Amygdala (tissue), 56 donors: ENCODE measurements around the gene SPATA18.
"Not testable (repeated sequence)": the region's sequence is repeated elsewhere in the genome, so short reads cannot be mapped to it uniquely, and the experiment has no call there.

ENCODE experiments used
- DNase-seq, 56 donors: peaks; one replicate each; lab custom pipeline; 2025; lab: John Stamatoyannopoulos, UW

The SPATA18 gene

DNA sequence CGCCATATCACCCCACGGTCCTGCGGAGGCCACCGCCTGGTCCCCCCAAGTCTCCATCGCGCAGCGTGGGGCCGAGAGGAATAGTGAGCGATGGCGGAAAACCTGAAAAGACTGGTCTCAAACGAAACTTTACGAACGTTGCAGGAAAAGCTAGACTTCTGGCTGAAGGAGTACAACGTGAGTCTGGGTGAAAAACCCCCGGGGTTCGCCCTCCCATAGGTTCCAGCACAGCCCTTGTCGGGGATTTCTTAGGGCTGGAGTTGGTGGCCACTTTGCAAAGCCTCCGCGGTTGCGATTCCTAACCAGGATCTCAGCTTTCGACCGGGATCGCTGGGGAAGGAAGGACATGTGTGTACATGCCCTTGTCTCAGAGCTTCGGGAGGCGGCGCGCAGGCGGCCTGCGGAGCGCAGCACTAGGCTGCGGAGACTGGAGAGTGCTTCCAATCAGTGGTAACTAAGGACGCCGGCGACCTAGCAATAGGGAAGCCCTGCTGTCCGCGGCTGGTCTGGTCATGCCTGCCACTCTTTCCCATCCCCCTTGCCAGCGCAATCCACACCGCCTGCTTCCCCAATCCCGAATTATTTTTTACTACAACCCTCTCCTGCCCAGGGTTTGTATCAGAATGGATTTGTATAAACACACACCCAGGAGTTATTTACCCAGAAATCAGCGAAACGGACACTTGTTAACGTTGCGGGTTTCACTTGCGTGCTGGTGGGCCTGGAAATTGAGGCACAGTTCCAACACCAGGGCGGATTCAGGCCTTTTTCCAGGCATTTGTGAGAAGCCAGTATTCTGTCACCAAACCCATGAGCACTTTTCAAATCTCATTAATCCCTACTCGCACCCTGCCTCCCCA, 741 bp downstream of the SPATA18 start:
- peak in 35 of 56 donors; percentile 2 to 57 (median 21) for DNase-seq

DNA sequence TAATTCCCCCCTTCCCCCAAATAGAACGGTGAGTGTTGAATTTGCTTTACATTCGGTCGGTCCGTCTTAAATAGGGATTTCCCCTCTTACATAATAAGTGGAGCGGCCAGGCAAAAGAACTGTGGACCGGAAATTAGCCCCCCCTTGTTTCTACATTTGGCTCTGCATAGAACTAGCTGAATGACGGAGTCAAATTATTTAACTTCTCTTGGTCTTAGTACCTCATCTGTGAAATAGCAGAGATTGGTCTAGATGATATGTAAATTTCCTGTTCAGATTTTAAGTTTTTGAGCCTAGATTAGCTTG, 1.3 kb downstream of the SPATA18 start:
- DNase-seq: no peak

DNA sequence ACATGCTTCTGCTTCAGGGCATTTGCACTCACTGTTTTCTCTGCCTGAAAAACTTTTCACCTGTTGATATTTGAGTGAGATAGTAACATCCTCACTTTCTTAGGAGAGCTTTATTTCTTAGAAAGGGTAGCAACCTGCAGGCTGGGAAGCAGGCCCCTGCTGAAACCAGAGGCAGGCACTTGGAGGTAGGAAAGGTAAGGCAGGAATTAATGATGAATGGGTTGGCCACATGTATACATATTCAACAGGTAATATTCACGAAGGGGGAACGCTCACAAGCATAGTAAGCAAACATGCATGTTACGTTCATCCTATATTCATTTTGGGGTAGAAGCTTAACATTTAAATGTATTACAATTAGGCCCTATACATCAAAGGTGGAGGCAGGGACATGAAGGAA, 3.1 kb downstream of the SPATA18 start:
- no peak for DNase-seq

DNA sequence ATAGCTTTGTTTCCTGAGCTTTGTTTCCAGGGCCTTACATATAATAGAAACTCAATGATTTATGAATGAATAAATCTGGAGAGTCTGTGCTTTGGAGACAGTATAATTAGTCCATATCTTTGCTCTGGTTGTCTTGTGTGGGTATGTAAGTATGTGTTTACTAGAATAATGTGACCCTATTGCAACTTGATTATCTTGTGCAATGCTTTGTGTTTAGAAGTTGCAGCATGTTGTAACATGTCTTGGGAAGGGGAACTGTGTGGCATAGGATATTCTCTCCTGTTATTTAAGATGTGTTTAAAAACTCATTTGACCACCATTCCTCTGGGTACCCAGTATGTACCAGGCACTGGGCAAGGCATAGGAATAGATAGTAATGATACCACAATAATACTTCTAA, 6.1 kb downstream of the SPATA18 start:
- DNase-seq: no peak

DNA sequence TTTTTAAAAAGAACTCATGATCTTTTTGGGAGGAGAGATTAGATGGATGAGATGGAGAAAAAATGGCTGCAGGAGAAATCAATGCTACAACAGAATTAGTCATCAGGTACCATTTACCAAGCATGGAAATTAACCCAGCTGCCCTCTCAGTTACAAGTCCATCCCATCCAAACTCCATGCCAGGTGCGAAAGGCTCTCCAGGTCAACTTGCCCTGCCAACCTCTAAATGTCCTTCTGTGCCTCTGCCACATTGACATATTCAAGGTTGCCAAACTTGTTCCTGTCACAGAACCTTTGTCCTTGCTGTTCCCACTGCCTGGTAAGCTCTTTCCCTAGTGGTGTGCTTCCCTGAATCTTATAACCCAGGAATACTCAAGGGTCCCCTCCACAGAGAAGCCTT, 7.2 kb downstream of the SPATA18 start:
- no peak for DNase-seq

DNA sequence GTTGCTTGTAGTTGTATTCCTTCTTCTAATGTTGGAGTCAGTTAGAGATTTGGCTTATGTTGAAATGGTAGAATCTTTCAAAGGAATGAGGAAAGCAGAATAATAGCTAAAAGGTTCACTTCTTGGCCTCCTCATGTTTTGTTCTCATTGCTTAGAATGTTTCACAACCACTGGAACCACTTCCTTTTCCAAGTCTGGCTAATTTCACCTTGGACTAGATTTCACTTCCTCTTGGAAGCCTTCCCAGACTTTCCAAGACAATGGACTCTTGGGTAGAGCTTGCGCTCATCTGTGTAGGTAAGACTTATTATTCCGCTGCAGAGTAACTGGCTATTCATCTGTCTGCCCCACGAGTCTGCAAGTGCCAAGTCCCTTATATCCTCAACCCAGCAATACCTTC, 8.3 kb downstream of the SPATA18 start:
- DNase-seq: peak in 1 of 56 donors; percentile 10

DNA sequence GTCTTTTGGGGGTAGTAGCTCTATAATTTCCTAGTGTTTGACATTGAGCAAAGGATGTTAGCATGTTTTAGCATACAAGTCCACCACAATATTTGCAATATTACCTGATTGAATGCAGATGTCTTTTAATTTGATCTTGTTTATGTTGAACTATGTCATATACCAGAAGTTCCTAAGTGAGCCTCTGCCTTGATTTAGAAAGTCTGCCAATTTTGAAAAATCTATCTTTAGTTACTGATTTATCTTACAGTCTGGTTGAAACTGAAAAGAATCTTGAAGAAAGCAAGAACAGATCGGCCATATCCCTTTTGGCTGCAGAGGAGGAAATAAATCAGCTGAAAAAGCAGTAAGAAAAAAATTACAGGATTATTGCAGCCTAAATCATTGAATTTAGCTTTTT, 18.5 kb downstream of the SPATA18 start:
- DNase-seq: no peak

DNA sequence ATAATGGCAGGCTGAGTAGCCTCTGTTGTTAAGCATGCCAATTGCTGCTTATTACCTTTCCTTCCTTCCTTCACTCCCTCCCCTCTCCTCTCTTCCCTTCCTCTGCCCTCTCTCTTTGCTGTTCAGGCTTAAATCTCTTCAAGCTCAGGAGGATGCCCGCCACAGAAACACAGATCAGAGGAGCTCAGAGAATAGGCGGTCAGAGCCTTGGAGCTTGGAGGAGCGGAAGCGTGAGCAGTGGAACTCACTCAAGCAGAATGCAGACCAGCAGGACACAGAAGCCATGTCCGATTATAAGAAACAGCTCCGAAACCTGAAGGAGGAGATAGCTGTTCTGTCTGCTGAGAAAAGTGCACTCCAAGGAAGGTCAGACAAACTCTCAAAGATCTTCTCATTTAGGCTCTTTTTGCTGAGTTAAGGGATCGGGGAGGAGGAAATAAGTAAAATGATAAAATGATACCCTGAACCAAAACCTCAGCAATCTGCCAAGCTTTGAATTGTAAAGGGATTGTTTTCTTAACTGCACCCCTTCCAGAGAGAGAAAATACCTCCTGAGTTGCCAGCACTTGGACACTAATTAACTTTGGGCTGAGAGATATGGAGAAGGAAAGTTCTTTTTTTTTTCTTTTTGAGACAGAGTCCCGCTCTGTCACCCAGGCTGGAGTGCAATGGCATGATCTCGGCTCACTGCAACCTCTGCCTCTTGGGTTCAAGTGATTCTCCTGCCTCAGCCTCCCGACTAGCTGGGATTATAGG, 20.9 kb downstream of the SPATA18 start:
- DNase-seq: no peak

DNA sequence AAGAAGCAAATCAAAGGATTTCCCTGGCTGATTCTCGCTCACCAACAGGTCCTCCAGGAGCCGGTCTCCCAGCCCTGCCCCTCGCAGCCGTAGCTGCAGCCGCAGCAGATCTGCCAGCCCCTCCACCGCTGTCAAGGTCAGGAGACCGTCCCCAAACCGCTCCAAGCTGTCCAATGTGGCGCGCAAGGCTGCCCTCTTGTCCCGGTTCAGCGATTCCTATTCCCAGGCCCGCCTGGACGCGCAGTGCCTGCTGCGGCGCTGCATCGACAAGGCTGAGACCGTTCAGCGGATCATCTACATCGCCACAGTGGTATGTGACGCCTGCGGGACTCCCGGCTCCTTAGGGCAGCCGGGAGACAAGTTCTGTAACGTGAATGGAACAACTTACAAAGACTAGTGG, 25.6 kb downstream of the SPATA18 start:
- peak in 24 of 56 donors; percentile 0 to 43 (median 10) for DNase-seq

DNA sequence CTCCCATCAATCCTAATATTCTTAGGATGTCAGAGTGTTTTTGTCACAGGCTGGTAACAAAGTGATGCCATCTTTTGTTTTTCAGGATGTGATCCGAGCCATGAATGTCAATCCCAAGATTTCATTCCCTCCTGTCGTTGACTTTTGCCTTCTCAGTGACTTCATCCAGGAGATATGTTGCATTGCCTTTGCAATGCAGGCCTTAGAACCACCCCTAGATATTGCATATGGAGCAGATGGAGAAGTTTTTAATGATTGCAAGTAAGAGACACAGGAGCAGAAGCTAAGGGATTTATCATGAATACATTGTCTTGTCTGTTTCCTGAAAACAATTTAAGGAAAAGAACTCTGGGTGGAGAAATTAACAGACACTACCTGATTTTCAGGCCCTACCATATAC, 28.6 kb downstream of the SPATA18 start:
- no peak for DNase-seq

DNA sequence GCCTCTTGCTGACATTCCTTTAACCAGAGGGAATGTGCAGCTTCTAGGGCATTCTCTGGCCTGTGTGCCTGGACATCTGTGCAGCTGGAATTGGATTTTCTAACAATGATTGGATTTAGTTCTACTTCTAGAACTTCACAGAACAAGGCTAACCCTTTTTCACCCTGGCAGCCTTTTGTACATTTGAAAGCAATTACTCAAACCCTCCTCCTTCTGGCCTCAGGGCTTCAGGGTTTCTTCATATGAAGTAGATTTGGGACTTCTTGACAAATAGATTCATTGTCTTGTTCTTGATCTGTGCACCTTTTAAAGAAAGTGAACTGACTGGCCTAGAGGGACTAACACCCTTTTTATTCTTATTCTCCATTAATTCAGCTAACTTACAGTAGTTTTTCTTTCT, 30.1 kb downstream of the SPATA18 start:
- no peak for DNase-seq

DNA sequence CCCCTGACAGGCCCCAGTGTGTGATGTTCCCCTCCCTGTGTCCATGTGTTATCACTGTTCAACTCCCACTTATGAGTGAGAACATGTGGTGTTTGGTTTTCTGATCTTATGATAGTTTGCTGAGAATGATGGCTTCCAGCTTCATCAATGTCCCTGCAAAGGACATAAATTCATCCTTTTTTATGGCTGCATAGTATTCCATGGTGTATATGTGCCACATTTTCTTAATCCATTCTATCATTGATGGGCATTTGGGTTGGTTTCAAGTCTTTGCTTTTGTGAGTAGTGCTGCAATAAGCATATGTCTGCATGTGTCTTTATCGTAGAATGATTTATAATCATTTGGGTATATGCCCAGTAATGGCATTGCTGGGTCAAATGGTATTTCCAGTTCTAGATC, 35.3 kb downstream of the SPATA18 start:
- DNase-seq: not testable (repeated sequence)

DNA sequence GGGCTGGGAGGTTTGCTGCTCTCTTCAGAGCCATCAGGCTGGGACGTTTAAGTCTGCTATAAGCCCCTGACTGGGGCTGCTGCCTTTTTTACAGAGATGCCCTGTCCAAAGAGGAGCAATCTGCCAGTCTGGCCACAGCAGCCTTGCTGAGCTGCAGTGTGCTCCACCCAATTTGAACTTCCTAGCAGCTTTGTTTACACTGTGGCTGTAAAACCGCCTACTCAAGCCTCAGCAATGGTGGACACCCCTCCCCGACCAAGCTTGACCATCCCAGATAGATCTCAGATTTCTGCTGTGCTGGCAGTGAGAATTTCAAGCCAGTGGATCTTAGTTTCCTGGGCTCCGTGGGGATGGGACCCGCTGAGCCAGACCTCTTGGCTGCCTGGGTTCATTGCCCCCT, 40.7 kb downstream of the SPATA18 start:
- DNase-seq: no peak

DNA sequence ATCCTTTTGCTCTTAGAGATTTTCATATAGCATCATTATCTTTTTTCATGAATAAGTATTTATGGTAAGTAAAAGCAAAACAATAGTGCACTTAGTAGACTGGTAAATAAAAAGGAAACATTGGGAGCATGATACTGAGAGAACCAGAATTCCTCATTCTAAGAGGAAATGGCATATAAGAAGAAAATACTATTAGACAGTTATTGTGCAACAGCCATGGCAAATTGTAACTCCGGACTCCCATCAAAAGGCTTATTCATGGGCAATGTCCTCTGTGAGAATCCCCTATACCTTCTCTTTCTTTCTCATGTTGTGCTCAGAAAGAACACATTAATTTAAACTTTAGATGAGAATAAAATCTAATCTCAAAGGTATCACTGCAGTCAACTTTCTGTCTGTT, 42.4 kb downstream of the SPATA18 start:
- DNase-seq: no peak

DNA sequence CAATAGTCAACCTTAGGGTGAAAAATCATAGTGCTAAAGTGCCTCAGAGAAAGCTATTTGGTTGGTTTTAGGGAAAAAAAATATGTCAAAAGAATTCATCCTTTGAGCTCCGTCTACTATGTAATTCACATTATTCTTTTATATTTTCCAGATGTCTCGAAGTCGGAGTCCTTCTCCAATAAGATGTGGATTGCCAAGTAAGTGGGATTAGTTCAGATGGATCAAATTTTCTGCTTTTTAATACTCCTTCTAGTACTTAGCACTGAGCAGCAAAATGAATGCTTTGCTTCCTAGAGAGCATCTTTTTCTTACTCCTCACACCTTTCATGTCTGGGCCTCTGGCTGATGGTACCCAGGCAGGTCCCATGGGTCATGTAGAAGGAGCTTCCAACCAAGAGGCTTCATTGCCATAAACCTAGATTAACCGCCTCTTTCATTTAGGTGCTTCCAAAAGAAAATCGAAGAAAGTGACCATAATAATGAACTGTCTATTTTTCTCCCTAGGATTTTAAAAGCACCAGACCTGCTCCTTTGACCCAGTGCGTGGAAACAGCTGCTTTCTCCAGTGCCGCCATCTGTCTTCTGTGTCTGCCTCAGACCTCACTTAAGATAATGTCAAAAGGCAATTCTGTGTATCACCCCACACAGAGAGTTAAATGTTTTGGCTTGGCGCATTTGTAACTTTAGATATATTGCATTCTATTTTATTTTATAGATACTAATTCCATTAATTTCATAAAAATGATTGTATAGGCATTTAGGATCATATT, 43.5 kb downstream of the SPATA18 start:
- DNase-seq: no peak

DNA sequence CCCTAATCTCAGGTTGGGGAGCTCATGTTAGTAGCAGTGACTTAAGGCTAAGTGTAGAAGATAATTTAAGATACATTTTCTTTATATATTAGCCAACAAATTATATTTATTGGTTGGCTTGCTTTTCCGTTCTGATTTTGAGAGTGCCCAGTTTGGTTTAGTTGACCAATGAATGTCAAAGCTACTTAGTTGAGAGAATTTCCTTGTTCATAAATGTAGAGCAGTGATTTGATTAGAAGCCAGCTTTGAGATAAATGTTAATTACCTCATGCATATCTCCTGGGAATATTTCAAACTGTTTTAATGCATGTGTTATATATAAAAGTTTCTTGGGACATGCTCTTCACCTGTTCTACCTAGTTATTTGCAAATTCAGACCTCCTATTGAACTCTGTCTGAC, 44.3 kb downstream of the SPATA18 start:
- no peak for DNase-seq

DNA sequence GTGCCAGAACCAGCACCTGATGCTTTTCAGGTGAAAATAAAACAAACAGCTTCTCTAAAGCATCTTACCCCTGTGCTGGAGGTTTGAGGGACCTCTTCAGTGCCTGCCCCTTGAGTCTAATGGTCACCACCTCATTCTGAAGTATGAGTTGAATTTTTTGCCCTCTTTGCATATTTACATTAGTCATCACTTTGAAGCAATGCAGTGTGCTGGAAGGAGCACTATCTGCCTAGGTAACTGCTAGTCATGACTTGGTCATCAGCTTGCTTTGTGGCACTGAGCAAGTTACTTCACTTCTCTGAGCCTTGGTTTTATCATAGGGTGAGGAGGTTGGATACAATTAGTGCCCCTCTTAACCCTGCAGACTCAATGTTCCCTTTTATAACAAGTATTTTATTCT, 44.9 kb downstream of the SPATA18 start:
- no peak for DNase-seq

DNA sequence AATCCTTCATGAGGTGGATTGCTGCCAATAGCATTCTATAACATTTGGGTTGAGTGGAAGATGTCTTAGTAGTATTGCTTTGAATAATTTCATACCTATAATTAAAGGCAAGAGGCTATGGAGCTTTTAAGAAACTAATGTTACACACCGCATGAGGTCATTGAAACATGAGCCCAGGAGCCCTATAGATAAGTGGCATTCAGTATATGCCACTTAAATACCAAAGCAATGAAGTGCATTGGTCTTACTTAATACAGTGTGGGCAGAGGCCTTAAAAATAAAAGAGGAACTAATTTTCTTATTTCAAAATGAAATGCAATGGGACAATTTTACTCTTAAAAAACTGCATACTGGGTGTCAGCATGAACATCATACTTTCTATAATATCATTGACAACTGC, 47.5 kb downstream of the SPATA18 start:
- no peak for DNase-seq

DNA sequence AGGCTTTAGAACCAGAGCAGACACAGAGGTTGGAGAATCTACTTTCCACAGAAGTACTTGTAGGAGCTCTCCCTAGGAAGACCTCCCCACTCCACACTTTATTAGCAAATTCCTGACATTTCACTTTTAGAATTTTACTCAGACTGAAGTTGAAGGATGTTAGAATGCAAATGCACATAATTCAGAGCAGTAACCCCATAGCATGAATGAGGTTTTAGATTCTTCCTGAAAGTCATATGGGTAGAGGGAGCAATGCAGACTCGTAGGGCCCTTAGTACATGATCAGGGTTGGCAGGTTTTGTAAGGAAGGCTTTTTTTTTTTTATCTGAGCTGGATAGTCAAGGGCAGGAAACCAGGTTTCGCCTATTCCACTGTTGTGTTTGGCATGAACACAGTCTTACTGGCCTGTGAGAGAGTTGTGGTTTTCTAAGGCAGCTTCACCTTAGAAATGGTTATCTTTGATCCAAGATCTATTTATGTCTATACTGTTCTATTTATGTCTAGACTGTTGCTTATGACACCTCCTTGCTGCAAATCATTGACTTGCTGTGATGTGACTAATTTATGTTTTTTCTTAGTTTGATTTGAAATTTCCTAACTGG, 48.9 kb downstream of the SPATA18 start:
- DNase-seq: no peak

DNA sequence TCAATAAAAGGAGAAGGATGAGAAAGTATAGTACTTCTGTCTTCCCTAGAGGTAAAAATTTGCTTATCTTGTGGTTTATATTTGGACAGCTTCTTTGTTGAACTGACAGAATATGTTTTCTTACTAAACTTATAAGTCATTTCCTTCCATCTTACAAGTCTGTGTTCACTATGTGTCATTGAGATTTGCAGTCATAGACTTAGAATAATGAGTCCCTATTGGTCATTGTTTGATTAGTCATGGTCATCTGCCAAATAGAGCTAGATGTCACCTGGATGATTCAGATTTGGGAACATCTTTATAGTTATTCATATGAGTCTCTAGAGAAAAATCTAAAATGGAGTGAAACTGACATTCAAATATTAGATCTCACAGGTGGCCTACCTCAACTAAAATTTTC, 51.5 kb downstream of the SPATA18 start:
- DNase-seq: no peak

DNA sequence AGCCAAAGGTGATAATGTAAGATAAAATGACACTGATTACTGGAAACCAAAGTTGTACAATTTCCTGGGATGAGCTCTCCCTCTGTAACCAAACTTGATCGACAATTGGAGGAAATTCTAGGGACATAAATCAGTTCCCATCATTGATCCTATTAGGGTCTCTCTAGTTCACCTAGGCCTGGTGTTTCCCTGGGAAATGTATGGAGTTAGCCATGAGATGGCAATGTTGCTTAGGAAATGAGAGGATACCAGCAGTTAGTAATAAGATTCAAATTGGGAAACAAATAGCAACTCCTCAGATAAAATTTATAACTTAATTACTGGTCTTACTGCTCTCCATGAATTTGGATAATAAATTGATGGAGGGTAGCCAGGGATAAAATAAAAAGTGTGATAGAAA, 52.2 kb downstream of the SPATA18 start:
- no peak for DNase-seq
